GM19240 (cell line): Measurements from ENCODE around the gene KRTAP2-2.

Source experiments
- DNase-seq: peaks from one replicate; pipeline ENCODE4 v3.0.0; 2011; ENCODE audit warnings: low spot score; ENCODE audit not compliant: insufficient read length

Gene KRTAP2-2

GRCh38 chr17:41026715-41027471 lies 28.1 kb downstream of the KRTAP2-2 start, which contains the start of gene KRTAP1-5:
KRTAP1-5 (minus strand) TSS chr17:41027208; CDS start chr17:41027155, 53 bp downstream.
- no peak for DNase-seq

GRCh38 chr17:41024697-41025096 lies 30.3 kb downstream of the KRTAP2-2 start:
- DNase-seq, result no peak

- no peak for DNase-seq
These were observed 34.7 kb downstream of the KRTAP2-2 start for GRCh38 chr17:41020336-41020735.

- no peak for DNase-seq
These were observed 35.6 kb downstream of the KRTAP2-2 start for GRCh38 chr17:41019415-41019814.

- DNase-seq, result no peak
These were observed 36.5 kb downstream of the KRTAP2-2 start for GRCh38 chr17:41018541-41018940.

GRCh38 chr17:41016578-41017215 lies 38.3 kb downstream of the KRTAP2-2 start:
- DNase-seq, result no peak

- DNase-seq, result no peak
These were observed 39.6 kb downstream of the KRTAP2-2 start for GRCh38 chr17:41015454-41015853.

GRCh38 chr17:41013606-41014005 lies 41.4 kb downstream of the KRTAP2-2 start:
- no peak for DNase-seq

GRCh38 chr17:41013181-41013580 lies 41.8 kb downstream of the KRTAP2-2 start:
- DNase-seq, result no peak

GRCh38 chr17:41012326-41013120 lies 42.5 kb downstream of the KRTAP2-2 start:
- DNase-seq, result no peak

- DNase-seq, result no peak
These were observed 44.6 kb downstream of the KRTAP2-2 start for GRCh38 chr17:41010441-41010840.

- no peak for DNase-seq
These were observed 45.1 kb downstream of the KRTAP2-2 start for GRCh38 chr17:41009936-41010335.

- DNase-seq, result no peak
These were observed 45.7 kb downstream of the KRTAP2-2 start for GRCh38 chr17:41009301-41009760.

- DNase-seq, result no peak
These were observed 46.2 kb downstream of the KRTAP2-2 start, which contains the start of gene KRTAP3-1 for GRCh38 chr17:41008811-41009210. KRTAP3-1 (minus strand) TSS chr17:41009128; CDS start chr17:41009074, 54 bp downstream.
